Effector CD4-positive, alpha-beta T cell (primary cell): ENCODE data around the gene DOCK1.

Experiments used
- DNase-seq: peaks from one replicate; pipeline ENCODE4 v3.0.0-alpha.2; 2020

The DOCK1 gene

GRCh38 chr10:127092916-127093315 is 187.7 kb downstream of the DOCK1 start:
- no peak for DNase-seq

GRCh38 chr10:127094984-127095383 is 189.8 kb downstream of the DOCK1 start:
- no peak for DNase-seq

- no peak for DNase-seq
Measured at GRCh38 chr10:127100983-127101615, 195.9 kb downstream of the DOCK1 start.

- DNase-seq, result no peak
Measured at GRCh38 chr10:127102176-127102575, 196.9 kb downstream of the DOCK1 start.

GRCh38 chr10:127115100-127115499 is 209.9 kb downstream of the DOCK1 start:
- DNase-seq, result no peak

- no peak for DNase-seq
Measured at GRCh38 chr10:127117125-127117524, 211.9 kb downstream of the DOCK1 start.

- DNase-seq, result no peak
Measured at GRCh38 chr10:127118034-127118433, 212.8 kb downstream of the DOCK1 start.

GRCh38 chr10:127119936-127120335 is 214.7 kb downstream of the DOCK1 start:
- DNase-seq, result no peak

GRCh38 chr10:127122831-127123230 is 217.6 kb downstream of the DOCK1 start:
- DNase-seq, result no peak

- no peak for DNase-seq
Measured at GRCh38 chr10:127123626-127124025, 218.4 kb downstream of the DOCK1 start.

GRCh38 chr10:127125331-127125730 is 220.1 kb downstream of the DOCK1 start:
- no peak for DNase-seq

- no peak for DNase-seq
Measured at GRCh38 chr10:127127822-127128221, 222.6 kb downstream of the DOCK1 start.

- DNase-seq, result no peak
Measured at GRCh38 chr10:127129104-127129503, 223.9 kb downstream of the DOCK1 start.

GRCh38 chr10:127132451-127132850 is 227.2 kb downstream of the DOCK1 start:
- DNase-seq, result no peak

GRCh38 chr10:127133225-127133624 is 228.0 kb downstream of the DOCK1 start:
- no peak for DNase-seq

GRCh38 chr10:127133672-127134500 is 228.7 kb downstream of the DOCK1 start:
- no peak for DNase-seq

GRCh38 chr10:127135844-127136577 is 230.8 kb downstream of the DOCK1 start:
- no peak for DNase-seq

- no peak for DNase-seq
Measured at GRCh38 chr10:127137391-127137790, 232.2 kb downstream of the DOCK1 start.

- no peak for DNase-seq
Measured at GRCh38 chr10:127142136-127142535, 236.9 kb downstream of the DOCK1 start.

- DNase-seq, result no peak
Measured at GRCh38 chr10:127142856-127143255, 237.6 kb downstream of the DOCK1 start.

GRCh38 chr10:127145173-127145572 is 239.9 kb downstream of the DOCK1 start:
- no peak for DNase-seq

- DNase-seq, result no peak
Measured at GRCh38 chr10:127146661-127147060, 241.4 kb downstream of the DOCK1 start.

- no peak for DNase-seq
Measured at GRCh38 chr10:127148066-127148932, 243.1 kb downstream of the DOCK1 start.
